Measurements from ENCODE around the gene BDKRB1.

The BDKRB1 gene

DNA sequence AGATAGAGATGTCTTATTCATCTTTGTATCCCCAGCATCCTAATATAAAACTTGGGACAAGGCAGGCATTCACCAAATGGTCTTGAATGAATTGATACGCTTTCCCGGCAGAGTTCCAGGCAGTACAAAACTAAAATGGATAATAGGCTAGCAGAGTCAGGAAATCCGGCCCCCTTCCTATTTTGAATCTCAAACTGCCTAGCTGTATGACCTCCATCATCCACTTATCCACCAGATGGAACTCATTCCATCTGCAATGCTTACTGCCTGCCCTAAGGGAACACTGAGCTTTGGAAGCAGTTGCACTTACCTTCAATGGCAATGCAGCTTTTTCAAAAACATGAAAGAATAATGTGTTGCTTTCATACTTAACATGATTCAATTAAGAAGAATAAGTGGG, 43.4 kb downstream of the BDKRB1 start:
- no peaks in the 10 kb centered on the region for H3K9me3 Mint-ChIP-seq
- H3K27me3 Mint-ChIP-seq (ENCODE audit: low read depth), result no peaks in the 10 kb centered on the region
- peaks cover 12% of the 10 kb centered on the region for H3K36me3 Mint-ChIP-seq (ENCODE audit: low read depth)
- no peak overlapping the region for H3K4me3 Mint-ChIP-seq
- no peak overlapping the region for H3K27ac Mint-ChIP-seq
- H3K4me1 Mint-ChIP-seq (ENCODE audit: low read depth), result no peaks in the 10 kb centered on the region

DNA sequence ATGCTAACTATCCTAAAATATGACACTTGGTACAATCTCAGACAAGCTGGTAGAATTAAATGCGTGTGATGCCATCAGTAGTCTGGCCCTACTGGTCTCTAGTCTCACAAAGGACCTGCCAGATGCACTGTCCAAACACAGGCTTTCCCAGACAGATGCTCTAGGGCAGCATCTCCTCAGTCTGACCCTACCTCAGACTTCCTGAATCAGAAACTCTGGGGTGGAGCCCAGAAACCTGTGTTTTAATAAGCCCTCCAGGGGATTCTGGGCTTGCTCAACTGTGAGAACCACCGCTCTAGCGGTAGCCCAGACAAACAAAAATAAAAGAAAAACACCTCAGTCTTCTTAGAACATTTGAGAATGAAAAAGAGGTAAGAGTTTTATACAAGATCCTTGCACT, 48.0 kb downstream of the BDKRB1 start:
- no peak overlapping the region for H3K27ac Mint-ChIP-seq
- H3K36me3 Mint-ChIP-seq (ENCODE audit: low read depth), result peaks cover 17% of the 10 kb centered on the region
- no peak overlapping the region for H3K4me3 Mint-ChIP-seq
- no peaks in the 10 kb centered on the region for H3K9me3 Mint-ChIP-seq
- H3K27me3 Mint-ChIP-seq (ENCODE audit: low read depth), result no peaks in the 10 kb centered on the region
- H3K4me1 Mint-ChIP-seq (ENCODE audit: low read depth), result no peaks in the 10 kb centered on the region

DNA sequence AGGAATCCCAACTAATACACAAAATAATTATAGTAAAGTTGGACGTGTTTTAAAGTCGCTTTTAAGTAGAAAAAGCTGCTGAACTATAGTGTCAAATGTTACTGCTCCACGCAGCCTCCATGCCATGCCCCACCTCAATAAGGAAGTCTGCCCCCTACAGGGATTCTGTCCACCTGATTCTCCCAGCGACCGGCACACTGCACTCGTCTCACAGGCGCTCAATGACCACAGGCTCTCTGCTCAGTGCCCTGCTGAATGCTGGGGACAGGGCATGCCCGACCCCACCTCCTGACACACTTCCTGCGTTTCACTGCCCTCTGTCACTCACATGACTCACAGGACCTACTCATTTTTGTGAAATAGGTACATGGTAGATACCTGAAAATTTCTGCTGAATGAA, 48.9 kb downstream of the BDKRB1 start:
- no peak overlapping the region for H3K27ac Mint-ChIP-seq
- peaks cover 19% of the 10 kb centered on the region for H3K36me3 Mint-ChIP-seq (ENCODE audit: low read depth)
- no peak overlapping the region for H3K4me3 Mint-ChIP-seq
- no peaks in the 10 kb centered on the region for H3K9me3 Mint-ChIP-seq
- H3K4me1 Mint-ChIP-seq (ENCODE audit: low read depth), result no peaks in the 10 kb centered on the region
- no peaks in the 10 kb centered on the region for H3K27me3 Mint-ChIP-seq (ENCODE audit: low read depth)

DNA sequence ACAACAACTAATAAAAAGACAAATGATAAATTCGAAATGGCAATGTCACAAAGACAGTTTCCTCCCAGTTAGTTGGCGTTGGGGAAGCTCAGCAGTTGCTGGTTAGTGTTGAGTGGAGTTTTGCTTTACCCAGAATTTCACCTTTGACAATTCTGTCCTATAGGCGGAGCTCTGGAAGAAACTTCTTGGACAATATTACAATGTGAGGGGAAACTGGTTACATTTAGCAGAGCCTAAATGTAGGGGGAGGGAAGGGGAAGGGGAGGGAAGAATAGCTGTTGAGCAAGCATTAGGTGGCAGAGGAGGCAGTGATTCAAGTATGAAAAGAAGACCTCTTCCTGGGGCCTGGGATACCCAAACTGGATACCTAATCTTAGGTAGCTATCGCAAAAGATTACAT, 51.4 kb downstream of the BDKRB1 start:
- Mint-ChIP-seq H3K36me3 (ENCODE audit: low read depth) (peaks cover 18% of the 10 kb centered on the region), H3K27ac (no peak overlapping the region), H3K9me3 (no peaks in the 10 kb centered on the region), H3K4me3 (no peak overlapping the region), H3K27me3 (ENCODE audit: low read depth) (no peaks in the 10 kb centered on the region), H3K4me1 (ENCODE audit: low read depth) (no peaks in the 10 kb centered on the region)

DNA sequence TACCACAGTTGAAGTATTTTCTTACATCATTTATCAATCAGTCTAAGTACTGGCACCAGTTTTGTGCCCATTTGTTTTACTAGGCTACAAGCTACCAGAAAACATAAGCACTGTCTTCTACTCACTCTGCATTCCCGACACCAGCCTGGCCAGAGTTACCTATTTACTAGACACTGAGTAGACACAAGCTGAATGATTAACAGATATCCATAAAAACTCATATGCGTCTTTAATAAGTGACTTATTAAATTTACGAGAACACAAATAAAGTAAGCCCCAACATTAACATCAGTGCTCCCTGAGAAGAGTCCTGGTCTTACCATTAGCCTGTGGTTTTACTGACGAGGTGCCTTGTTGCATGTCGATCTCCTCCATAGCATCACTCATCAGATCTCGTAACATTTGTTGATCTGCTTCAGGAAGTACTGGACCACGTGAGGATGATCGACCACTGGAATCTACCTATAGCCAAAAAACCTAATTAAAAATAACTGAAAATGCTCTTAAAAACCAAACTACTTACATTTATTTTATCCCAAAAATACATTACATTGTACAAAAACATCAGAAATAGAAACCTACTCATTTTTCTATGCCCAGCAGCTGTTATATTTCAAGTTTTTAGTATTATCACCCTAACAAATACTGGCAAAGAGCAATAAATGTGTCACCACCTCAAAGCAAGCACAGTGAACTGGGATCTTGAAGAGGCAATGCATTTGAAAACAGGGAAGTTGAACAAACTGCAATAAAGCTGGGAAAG, 53.3 kb downstream of the BDKRB1 start:
- Mint-ChIP-seq H3K4me3 (no peak overlapping the region), H3K27me3 (ENCODE audit: low read depth) (no peaks in the 10 kb centered on the region), H3K36me3 (ENCODE audit: low read depth) (peaks cover 20% of the 10 kb centered on the region), H3K9me3 (no peaks in the 10 kb centered on the region), H3K4me1 (ENCODE audit: low read depth) (no peaks in the 10 kb centered on the region), H3K27ac (no peak overlapping the region)

DNA sequence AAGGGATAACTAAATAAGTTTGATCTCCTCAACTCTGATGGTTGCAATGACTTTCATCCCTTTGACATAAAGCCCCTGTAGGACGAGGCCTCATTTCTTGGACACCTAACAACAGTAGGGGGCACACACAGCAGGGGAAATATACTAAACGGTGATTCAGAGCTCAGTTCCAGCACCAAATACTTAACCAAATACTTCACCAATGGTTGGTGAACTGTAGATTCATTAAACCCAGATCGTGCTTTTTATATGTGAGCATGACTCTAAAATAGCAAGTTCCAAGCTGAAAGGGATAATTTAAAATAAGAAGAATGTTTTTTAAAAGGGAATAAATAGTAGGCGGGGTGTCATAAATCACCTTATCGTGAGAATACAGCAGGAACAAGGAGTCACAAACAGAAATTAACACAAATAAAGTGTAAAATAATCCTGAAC, 53.9 kb downstream of the BDKRB1 start:
- H3K9me3 Mint-ChIP-seq, result no peaks in the 10 kb centered on the region
- peak overlapping the region; percentile 47 for H3K27ac Mint-ChIP-seq

DNA sequence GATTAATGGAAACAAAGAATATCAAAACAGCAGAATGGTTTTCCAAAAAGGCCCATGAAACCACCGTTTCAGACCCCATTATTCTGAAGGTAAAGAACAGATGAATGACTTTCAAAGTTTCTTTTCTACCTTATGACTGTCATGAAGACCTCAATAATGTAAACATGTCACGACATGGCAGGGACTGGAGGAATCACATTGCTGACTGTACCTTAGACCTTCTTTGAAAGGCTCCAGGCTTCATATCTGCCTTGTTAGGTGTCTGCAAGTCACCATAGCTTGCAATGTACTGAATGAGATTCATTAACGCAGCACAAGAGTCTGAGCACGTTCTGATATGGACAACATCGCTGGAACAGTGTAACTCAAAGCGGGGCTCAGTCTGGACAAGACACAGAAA, 54.9 kb downstream of the BDKRB1 start:
- H3K27me3 Mint-ChIP-seq (ENCODE audit: low read depth), result no peaks in the 10 kb centered on the region
- peaks cover 17% of the 10 kb centered on the region for H3K36me3 Mint-ChIP-seq (ENCODE audit: low read depth)
- no peaks in the 10 kb centered on the region for H3K9me3 Mint-ChIP-seq
- H3K4me3 Mint-ChIP-seq, result no peak overlapping the region
- no peak overlapping the region for H3K27ac Mint-ChIP-seq
- H3K4me1 Mint-ChIP-seq (ENCODE audit: low read depth), result no peaks in the 10 kb centered on the region

More for the DNA sequence above, 53.9 kb downstream of the BDKRB1 start:
- Mint-ChIP-seq H3K4me1 (ENCODE audit: low read depth) (no peaks in the 10 kb centered on the region), H3K36me3 (ENCODE audit: low read depth) (peaks cover 18% of the 10 kb centered on the region), H3K4me3 (no peak overlapping the region), H3K27me3 (ENCODE audit: low read depth) (no peaks in the 10 kb centered on the region)
